Renal pelvis (tissue), 4 donors: ENCODE data around the gene ALDOC. TPM values are rescaled to one million over a fixed set of nuclear protein-coding genes. Genes with fewer than 3 reads are reported as not detected.

ENCODE experiments used
- DNase-seq: peaks from one replicate; pipeline ENCODE4 v3.0.0-alpha.2; 2013
- polyA plus RNA-seq, 3 donors: library from polyadenylated mRNA; unstranded; fragments of 120-200 nt; gene quantifications; one replicate each; pipeline ENCODE4 v1.2.1, GENCODE V29; 2013; ENCODE audit not compliant: insufficient read length in 3 of 3

ALDOC gene
- polyA plus RNA-seq, 3 donors: 29.6 to 31.2 (median 30.1) TPM

GRCh38 chr17:28563475-28563874, 13.2 kb downstream of the ALDOC start:
- peak; percentile 22 for DNase-seq

- no peak for DNase-seq
Observed at GRCh38 chr17:28555022-28555421, 21.7 kb downstream of the ALDOC start.

- DNase-seq: no peak
Observed at GRCh38 chr17:28554565-28554964, 22.1 kb downstream of the ALDOC start.

- no peak for DNase-seq
Observed at GRCh38 chr17:28553000-28553505, 23.6 kb downstream of the ALDOC start.

- peak; percentile 86 for DNase-seq
Observed at GRCh38 chr17:28552176-28552999, 24.3 kb downstream of the ALDOC start, which contains the start of gene UNC119. TSS of gene UNC119 (minus strand) at chr17:28552624. CDS start at chr17:28552557, 67 bp downstream.

- peak; percentile 21 for DNase-seq
Observed at GRCh38 chr17:28551421-28552175, 25.1 kb downstream of the ALDOC start.

GRCh38 chr17:28550858-28551257, 25.8 kb downstream of the ALDOC start:
- DNase-seq: no peak

GRCh38 chr17:28549236-28550132, 27.2 kb downstream of the ALDOC start:
- DNase-seq: no peak

GRCh38 chr17:28548417-28549130, 28.1 kb downstream of the ALDOC start:
- no peak for DNase-seq

GRCh38 chr17:28547623-28548416, 28.9 kb downstream of the ALDOC start:
- DNase-seq: peak; percentile 49

- DNase-seq: no peak
Observed at GRCh38 chr17:28547096-28547622, 29.5 kb downstream of the ALDOC start.

GRCh38 chr17:28545787-28546415, 30.8 kb downstream of the ALDOC start:
- DNase-seq: no peak

- DNase-seq: no peak
Observed at GRCh38 chr17:28545141-28545503, 31.6 kb downstream of the ALDOC start.

- DNase-seq: no peak
Observed at GRCh38 chr17:28544402-28545140, 32.1 kb downstream of the ALDOC start.

GRCh38 chr17:28541439-28541838, 35.3 kb downstream of the ALDOC start:
- DNase-seq: no peak

- no peak for DNase-seq
Observed at GRCh38 chr17:28540231-28540630, 36.5 kb downstream of the ALDOC start.

- no peak for DNase-seq
Observed at GRCh38 chr17:28538296-28538895, 38.3 kb downstream of the ALDOC start.

- no peak for DNase-seq
Observed at GRCh38 chr17:28537219-28537610, 39.5 kb downstream of the ALDOC start.
